Adrenal gland (tissue), 5 donors: ENCODE measurements around the gene BMP6.

Experiments
- POLR2A ChIP-seq, 2 donors: fragments of 450-650 bp; IDR thresholded peaks; one replicate each; pipeline ENCODE4 v1.6.1; 2017; ENCODE audit warnings: antibody characterized with exemption in 2 of 2, mild to moderate bottlenecking in 2 of 2, moderate library complexity in 1 of 2
- TF ChIP-seq, protein P1 (sequence below), 6 experiments: fragments of 450-650 bp in 4 of 6; fragments of 200-600 bp in 2 of 6; sonication (generic) in 1 of 6; IDR thresholded peaks; 1 replicate in 5 of 6; 2 replicates in 1 of 6; pipeline versions ENCODE4 v1.5.1 to v1.8.0; 2016 to 2021; ENCODE audit warnings: antibody characterized with exemption in 6 of 6, mild to moderate bottlenecking in 2 of 6, moderate library complexity in 1 of 6
- donor health status: DM: no; HTN: no; CAD: no.

DNA sequence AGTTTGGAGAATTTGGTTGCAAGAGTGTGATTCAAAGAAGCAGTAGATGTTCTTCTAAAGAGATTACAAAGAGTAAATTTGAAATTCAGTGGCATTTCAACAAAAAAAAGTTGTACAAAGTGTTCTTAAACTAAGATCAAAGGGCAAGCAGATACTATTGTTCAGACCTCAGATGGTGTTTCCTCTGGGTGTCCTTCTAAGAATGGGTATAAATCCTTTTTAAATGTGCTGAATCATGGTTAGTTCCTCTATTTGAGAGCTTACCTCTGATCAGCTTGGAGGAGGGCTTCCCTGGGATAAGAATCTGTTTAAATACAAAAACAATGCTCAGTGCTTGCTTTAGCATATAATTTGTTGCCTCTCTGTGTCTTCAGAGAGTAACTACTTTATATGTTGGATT, 6.3 kb downstream of the BMP6 start:
- TF ChIP-seq, protein P1, sequence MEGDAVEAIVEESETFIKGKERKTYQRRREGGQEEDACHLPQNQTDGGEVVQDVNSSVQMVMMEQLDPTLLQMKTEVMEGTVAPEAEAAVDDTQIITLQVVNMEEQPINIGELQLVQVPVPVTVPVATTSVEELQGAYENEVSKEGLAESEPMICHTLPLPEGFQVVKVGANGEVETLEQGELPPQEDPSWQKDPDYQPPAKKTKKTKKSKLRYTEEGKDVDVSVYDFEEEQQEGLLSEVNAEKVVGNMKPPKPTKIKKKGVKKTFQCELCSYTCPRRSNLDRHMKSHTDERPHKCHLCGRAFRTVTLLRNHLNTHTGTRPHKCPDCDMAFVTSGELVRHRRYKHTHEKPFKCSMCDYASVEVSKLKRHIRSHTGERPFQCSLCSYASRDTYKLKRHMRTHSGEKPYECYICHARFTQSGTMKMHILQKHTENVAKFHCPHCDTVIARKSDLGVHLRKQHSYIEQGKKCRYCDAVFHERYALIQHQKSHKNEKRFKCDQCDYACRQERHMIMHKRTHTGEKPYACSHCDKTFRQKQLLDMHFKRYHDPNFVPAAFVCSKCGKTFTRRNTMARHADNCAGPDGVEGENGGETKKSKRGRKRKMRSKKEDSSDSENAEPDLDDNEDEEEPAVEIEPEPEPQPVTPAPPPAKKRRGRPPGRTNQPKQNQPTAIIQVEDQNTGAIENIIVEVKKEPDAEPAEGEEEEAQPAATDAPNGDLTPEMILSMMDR (IDR thresholded peaks at IDR 0.05) = no peak
- TF ChIP-seq POLR2A (IDR thresholded peaks at IDR 0.05) = no peak
